ENCODE measurements around the gene ZNF462.

DNA sequence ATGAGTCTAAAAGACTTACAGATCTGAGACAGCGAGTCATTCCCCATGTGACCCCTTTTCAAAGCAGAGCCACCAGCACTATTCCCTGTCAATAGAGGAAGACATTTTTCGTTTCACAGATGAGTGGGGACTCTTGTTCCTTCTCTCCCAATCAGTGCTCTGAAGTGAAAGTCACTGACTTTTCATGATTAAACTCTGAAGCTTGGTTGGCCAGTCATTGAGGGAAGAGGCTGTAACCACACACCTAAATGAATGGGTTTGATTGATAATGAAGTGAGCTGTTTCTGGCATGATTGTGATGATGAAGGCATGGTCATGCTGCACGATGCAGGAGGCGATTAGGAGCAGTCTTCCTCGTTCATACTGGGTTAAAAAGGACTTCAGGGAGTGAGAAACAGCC lies 171.9 kb downstream of the ZNF462 start:
- TF ChIP-seq POLR2A (IDR thresholded peaks at IDR 0.05) (no peak), CTCF (IDR thresholded peaks at IDR 0.05) (no peak)
